WTC11 (cell line): ENCODE data around the gene HEY2. TPM values are rescaled to one million over a fixed set of nuclear protein-coding genes. Genes with fewer than 3 reads are reported as not detected.

Experiments
- ATAC-seq: fragments of 200-7000 bp; cut with Tn5 transposase; 2 replicates; pipeline ENCODE4 v1.10.0; 2021; ENCODE audit warnings: mild to moderate bottlenecking, moderate library complexity
- CTCF ChIA-PET: fragments of 300-600 bp; sonication (Branson Sonifier 250); formaldehyde crosslinking; loops from one replicate; lab custom pipeline; 2021; ENCODE audit warnings: antibody characterized with exemption; lab: Charles Lee
- POLR2A ChIA-PET: fragments of 350-600 bp; sonication (Branson Sonifier 250); formaldehyde crosslinking; loops from one replicate; lab custom pipeline; 2021; ENCODE audit warnings: antibody characterized with exemption; lab: Charles Lee
- DNase-seq: peaks from one replicate; pipeline ENCODE4 v3.0.0; 2021; ENCODE audit warnings: low spot score
- H3K27ac Mint-ChIP-seq: 2 replicates; pipeline ENCODE4 v1.8.0; 2021; ENCODE audit warnings: mixed read lengths
- H3K27me3 Mint-ChIP-seq: 2 replicates; pipeline ENCODE4 v1.8.0; 2021; ENCODE audit warnings: low read depth, mild to moderate bottlenecking, moderate library complexity, mixed read lengths
- H3K36me3 Mint-ChIP-seq: 2 replicates; pipeline ENCODE4 v1.8.0; 2021; ENCODE audit warnings: mixed read lengths
- H3K4me1 Mint-ChIP-seq: 2 replicates; pipeline ENCODE4 v1.8.0; 2022; ENCODE audit warnings: mixed read lengths
- H3K4me3 Mint-ChIP-seq: 2 replicates; pipeline ENCODE4 v1.8.0; 2021; ENCODE audit warnings: mild to moderate bottlenecking, moderate library complexity, mixed read lengths
- H3K9me3 Mint-ChIP-seq: 2 replicates; pipeline ENCODE4 v1.8.0; 2021; ENCODE audit warnings: mixed read lengths
- CBFB ChIP-seq: sonication (generic); formaldehyde crosslinking; IDR thresholded peaks from 2 replicates; pipeline ENCODE4 v1.8.1; 2022; ENCODE audit warnings: mild to moderate bottlenecking, low read depth, missing genetic modification reagents
- ESRRA ChIP-seq: sonication (generic); formaldehyde crosslinking; IDR thresholded peaks from 2 replicates; pipeline ENCODE4 v1.8.1; 2022; ENCODE audit warnings: mild to moderate bottlenecking, missing genetic modification reagents, borderline replicate concordance
- FOXK1 ChIP-seq: sonication (generic); formaldehyde crosslinking; IDR thresholded peaks from 2 replicates; pipeline ENCODE4 v1.8.0; 2022; ENCODE audit warnings: mild to moderate bottlenecking, moderate library complexity, missing genetic modification reagents
- IRF2 ChIP-seq: sonication (generic); formaldehyde crosslinking; IDR thresholded peaks from 2 replicates; pipeline ENCODE4 v1.8.0; 2022; ENCODE audit warnings: low read depth, missing genetic modification reagents, borderline replicate concordance
- MAX ChIP-seq: sonication (generic); formaldehyde crosslinking; IDR thresholded peaks from 2 replicates; pipeline ENCODE4 v1.8.0; 2022; ENCODE audit warnings: mild to moderate bottlenecking, missing genetic modification reagents
- MLX ChIP-seq: sonication (generic); formaldehyde crosslinking; IDR thresholded peaks from 2 replicates; pipeline ENCODE4 v1.8.1; 2023; ENCODE audit warnings: mild to moderate bottlenecking, missing genetic modification reagents, moderate library complexity
- MXD4 ChIP-seq: fragments of 250-450 bp; sonication (Bioruptor Pico); IDR thresholded peaks from 2 replicates; pipeline ENCODE4 v1.8.0; 2021; ENCODE audit warnings: mild to moderate bottlenecking, moderate library complexity, borderline replicate concordance
- NFE2L1 ChIP-seq: sonication (generic); formaldehyde crosslinking; IDR thresholded peaks from 2 replicates; pipeline ENCODE4 v1.8.1; 2023; ENCODE audit warnings: missing genetic modification reagents
- ZNF263 ChIP-seq: sonication (generic); formaldehyde crosslinking; IDR thresholded peaks from 2 replicates; pipeline ENCODE4 v1.8.1; 2022; ENCODE audit warnings: low read depth, mild to moderate bottlenecking, moderate library complexity, missing genetic modification reagents
- ZNF671 ChIP-seq: fragments of 250-450 bp; sonication (Bioruptor Pico); IDR thresholded peaks from 2 replicates; pipeline ENCODE4 v1.8.0; 2021; ENCODE audit warnings: mild to moderate bottlenecking
- total RNA-seq: library from RNA; stranded (reverse); gene quantifications from 3 replicates; pipeline ENCODE4 v1.2.3, GENCODE V29; 2021
- TF ChIP-seq, protein P1 (sequence below): sonication (generic); formaldehyde crosslinking; IDR thresholded peaks from 2 replicates; pipeline ENCODE4 v1.8.1; 2023; ENCODE audit warnings: mild to moderate bottlenecking, moderate library complexity, missing genetic modification reagents
- TF ChIP-seq, protein P2 (sequence below): fragments of 200-600 bp; IDR thresholded peaks from 2 replicates; pipeline ENCODE4 v1.8.0; 2022; ENCODE audit warnings: antibody characterized with exemption
- TF ChIP-seq, protein P3 (sequence below): fragments of 250-450 bp; sonication (Bioruptor Pico); IDR thresholded peaks from 2 replicates; pipeline ENCODE4 v1.9.0; 2021; ENCODE audit warnings: mild to moderate bottlenecking, borderline replicate concordance
- TF ChIP-seq, protein P4 (sequence below): fragments of 250-450 bp; sonication (Bioruptor Pico); IDR thresholded peaks from 2 replicates; pipeline ENCODE4 v2.1.2; 2022; ENCODE audit warnings: mild to moderate bottlenecking, moderate library complexity

HEY2 gene
- total RNA-seq, 1 experiment from 2014 or later, result 10.6 TPM

- TF ChIP-seq, protein P1, sequence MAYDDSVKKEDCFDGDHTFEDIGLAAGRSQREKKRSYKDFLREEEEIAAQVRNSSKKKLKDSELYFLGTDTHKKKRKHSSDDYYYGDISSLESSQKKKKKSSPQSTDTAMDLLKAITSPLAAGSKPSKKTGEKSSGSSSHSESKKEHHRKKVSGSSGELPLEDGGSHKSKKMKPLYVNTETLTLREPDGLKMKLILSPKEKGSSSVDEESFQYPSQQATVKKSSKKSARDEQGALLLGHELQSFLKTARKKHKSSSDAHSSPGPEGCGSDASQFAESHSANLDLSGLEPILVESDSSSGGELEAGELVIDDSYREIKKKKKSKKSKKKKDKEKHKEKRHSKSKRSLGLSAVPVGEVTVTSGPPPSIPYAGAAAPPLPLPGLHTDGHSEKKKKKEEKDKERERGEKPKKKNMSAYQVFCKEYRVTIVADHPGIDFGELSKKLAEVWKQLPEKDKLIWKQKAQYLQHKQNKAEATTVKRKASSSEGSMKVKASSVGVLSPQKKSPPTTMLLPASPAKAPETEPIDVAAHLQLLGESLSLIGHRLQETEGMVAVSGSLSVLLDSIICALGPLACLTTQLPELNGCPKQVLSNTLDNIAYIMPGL (CRISPR knock-in tag), result peak; percentile 93
- TF ChIP-seq, protein P2, sequence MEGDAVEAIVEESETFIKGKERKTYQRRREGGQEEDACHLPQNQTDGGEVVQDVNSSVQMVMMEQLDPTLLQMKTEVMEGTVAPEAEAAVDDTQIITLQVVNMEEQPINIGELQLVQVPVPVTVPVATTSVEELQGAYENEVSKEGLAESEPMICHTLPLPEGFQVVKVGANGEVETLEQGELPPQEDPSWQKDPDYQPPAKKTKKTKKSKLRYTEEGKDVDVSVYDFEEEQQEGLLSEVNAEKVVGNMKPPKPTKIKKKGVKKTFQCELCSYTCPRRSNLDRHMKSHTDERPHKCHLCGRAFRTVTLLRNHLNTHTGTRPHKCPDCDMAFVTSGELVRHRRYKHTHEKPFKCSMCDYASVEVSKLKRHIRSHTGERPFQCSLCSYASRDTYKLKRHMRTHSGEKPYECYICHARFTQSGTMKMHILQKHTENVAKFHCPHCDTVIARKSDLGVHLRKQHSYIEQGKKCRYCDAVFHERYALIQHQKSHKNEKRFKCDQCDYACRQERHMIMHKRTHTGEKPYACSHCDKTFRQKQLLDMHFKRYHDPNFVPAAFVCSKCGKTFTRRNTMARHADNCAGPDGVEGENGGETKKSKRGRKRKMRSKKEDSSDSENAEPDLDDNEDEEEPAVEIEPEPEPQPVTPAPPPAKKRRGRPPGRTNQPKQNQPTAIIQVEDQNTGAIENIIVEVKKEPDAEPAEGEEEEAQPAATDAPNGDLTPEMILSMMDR, result no peak
- TF ChIP-seq ZNF263, result peak; percentile 98
- TF ChIP-seq NFE2L1 (CRISPR knock-in tag), result no peak
- TF ChIP-seq, protein P3, sequence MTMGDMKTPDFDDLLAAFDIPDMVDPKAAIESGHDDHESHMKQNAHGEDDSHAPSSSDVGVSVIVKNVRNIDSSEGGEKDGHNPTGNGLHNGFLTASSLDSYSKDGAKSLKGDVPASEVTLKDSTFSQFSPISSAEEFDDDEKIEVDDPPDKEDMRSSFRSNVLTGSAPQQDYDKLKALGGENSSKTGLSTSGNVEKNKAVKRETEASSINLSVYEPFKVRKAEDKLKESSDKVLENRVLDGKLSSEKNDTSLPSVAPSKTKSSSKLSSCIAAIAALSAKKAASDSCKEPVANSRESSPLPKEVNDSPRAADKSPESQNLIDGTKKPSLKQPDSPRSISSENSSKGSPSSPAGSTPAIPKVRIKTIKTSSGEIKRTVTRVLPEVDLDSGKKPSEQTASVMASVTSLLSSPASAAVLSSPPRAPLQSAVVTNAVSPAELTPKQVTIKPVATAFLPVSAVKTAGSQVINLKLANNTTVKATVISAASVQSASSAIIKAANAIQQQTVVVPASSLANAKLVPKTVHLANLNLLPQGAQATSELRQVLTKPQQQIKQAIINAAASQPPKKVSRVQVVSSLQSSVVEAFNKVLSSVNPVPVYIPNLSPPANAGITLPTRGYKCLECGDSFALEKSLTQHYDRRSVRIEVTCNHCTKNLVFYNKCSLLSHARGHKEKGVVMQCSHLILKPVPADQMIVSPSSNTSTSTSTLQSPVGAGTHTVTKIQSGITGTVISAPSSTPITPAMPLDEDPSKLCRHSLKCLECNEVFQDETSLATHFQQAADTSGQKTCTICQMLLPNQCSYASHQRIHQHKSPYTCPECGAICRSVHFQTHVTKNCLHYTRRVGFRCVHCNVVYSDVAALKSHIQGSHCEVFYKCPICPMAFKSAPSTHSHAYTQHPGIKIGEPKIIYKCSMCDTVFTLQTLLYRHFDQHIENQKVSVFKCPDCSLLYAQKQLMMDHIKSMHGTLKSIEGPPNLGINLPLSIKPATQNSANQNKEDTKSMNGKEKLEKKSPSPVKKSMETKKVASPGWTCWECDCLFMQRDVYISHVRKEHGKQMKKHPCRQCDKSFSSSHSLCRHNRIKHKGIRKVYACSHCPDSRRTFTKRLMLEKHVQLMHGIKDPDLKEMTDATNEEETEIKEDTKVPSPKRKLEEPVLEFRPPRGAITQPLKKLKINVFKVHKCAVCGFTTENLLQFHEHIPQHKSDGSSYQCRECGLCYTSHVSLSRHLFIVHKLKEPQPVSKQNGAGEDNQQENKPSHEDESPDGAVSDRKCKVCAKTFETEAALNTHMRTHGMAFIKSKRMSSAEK (CRISPR knock-in tag), result no peak
- TF ChIP-seq IRF2, result no peak
- TF ChIP-seq MLX (CRISPR knock-in tag), result no peak
- TF ChIP-seq ZNF671 (CRISPR knock-in tag), result no peak
- no peak for TF ChIP-seq ESRRA
- TF ChIP-seq MXD4 (CRISPR knock-in tag), result peak; percentile 28; the same call in 1 of the 2 replicates
- TF ChIP-seq CBFB (CRISPR knock-in tag), result peak; percentile 67; the same call in 1 of the 2 replicates
- TF ChIP-seq, all 79 proteins: peak for 22
These were observed 41.1 kb downstream of the HEY2 start, which contains the start of gene NCOA7 (continued) for GRCh38 chr6:125790358-125791150.

GRCh38 chr6:125791151-125791819, 41.9 kb downstream of the HEY2 start:
- CTCF ChIA-PET, result interaction anchor here (0.5 to 6.3 kb wide), 22 partner anchors 10 to 638 kb away, joined by 3 to 46 read pairs (median 4); partner anchors contain the start of genes HINT3 and TPD52L1
- no peak for DNase-seq
- H3K9me3 Mint-ChIP-seq, result no peaks in the 10 kb centered on the region
- H3K4me3 Mint-ChIP-seq, result peak overlapping the region; percentile 83
- peaks cover 43% of the 10 kb centered on the region for H3K4me1 Mint-ChIP-seq
- no peaks in the 10 kb centered on the region for H3K36me3 Mint-ChIP-seq
- H3K27ac Mint-ChIP-seq, result no peak overlapping the region
- no peaks in the 10 kb centered on the region for H3K27me3 Mint-ChIP-seq
- POLR2A ChIA-PET, result interaction anchor here (0.6 to 2.9 kb wide), 18 partner anchors 10 to 1482 kb away, joined by 3 to 27 read pairs (median 4); partner anchors contain the start of genes HDDC2 and HINT3
- peak; percentile 14 for ATAC-seq
- no peak for TF ChIP-seq CBFB (CRISPR knock-in tag)
- TF ChIP-seq MAX, result peak; percentile 12; the same call in 1 of the 2 replicates
- TF ChIP-seq, protein P4, sequence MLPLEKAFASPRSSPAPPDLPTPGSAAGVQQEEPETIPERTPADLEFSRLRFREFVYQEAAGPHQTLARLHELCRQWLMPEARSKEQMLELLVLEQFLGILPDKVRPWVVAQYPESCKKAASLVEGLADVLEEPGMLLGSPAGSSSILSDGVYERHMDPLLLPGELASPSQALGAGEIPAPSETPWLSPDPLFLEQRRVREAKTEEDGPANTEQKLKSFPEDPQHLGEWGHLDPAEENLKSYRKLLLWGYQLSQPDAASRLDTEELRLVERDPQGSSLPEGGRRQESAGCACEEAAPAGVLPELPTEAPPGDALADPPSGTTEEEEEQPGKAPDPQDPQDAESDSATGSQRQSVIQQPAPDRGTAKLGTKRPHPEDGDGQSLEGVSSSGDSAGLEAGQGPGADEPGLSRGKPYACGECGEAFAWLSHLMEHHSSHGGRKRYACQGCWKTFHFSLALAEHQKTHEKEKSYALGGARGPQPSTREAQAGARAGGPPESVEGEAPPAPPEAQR (CRISPR knock-in tag), result no peak
- TF ChIP-seq, protein P3 (CRISPR knock-in tag), result no peak
- TF ChIP-seq, protein P1 (CRISPR knock-in tag), result peak; percentile 24; the same call in 1 of the 2 replicates
- no peak for TF ChIP-seq ESRRA
- no peak for TF ChIP-seq FOXK1
